HepG2 (cell line): ENCODE data around the gene ELOVL5. TPM values are rescaled to one million over a fixed set of nuclear protein-coding genes. Genes with fewer than 3 reads are reported as not detected.

Experiments used
- FOXP1 ChIP-seq, 2 experiments: fragments of 450-650 bp in 1 of 2; IDR thresholded peaks; 2 replicates each; pipeline ENCODE4 v1.6.1; 2017 to 2018; ENCODE audit warnings: antibody characterized with exemption in 1 of 2
- FOXP4 ChIP-seq: sonication (generic); formaldehyde crosslinking; IDR thresholded peaks from 2 replicates; pipeline ENCODE4 v1.4.0; 2020; ENCODE audit warnings: missing genetic modification reagents
- MAFK ChIP-seq, 2 experiments: IDR thresholded peaks in 1 of 2; conservative IDR thresholded peaks in 1 of 2; 2 replicates each; pipeline ENCODE4 v1.6.1; 2011; ENCODE audit warnings: improper control_type of control experiment in 2 of 2, low read length in 2 of 2
- MLX ChIP-seq: IDR thresholded peaks from 2 replicates; pipeline ENCODE4 v1.6.1; 2016
- MTF2 ChIP-seq: sonication (generic); formaldehyde crosslinking; IDR thresholded peaks from 2 replicates; pipeline ENCODE4 v1.5.0; 2020; ENCODE audit warnings: missing genetic modification reagents, borderline replicate concordance
- NFKB2 ChIP-seq: sonication (generic); formaldehyde crosslinking; IDR thresholded peaks from 2 replicates; pipeline ENCODE4 v1.4.0; 2020; ENCODE audit warnings: missing genetic modification reagents, borderline replicate concordance
- RXRB ChIP-seq: IDR thresholded peaks from 2 replicates; pipeline ENCODE4 v1.6.1; 2016; ENCODE audit warnings: borderline replicate concordance, missing genetic modification reagents, missing compliant biosample characterization
- SKIL ChIP-seq: sonication (generic); formaldehyde crosslinking; IDR thresholded peaks from 2 replicates; pipeline ENCODE4 v1.8.0; 2022; ENCODE audit warnings: missing genetic modification reagents, mild to moderate bottlenecking, moderate library complexity, borderline replicate concordance
- SOX13 ChIP-seq, 3 experiments: fragments of 450-650 bp in 1 of 3; sonication (generic) in 1 of 3; formaldehyde crosslinking in 1 of 3; IDR thresholded peaks in 2 of 3; conservative IDR thresholded peaks in 1 of 3; 2 replicates each; pipeline versions ENCODE4 v1.5.0 to v1.6.1; 2016 to 2020; ENCODE audit warnings: antibody characterized with exemption in 1 of 3, mild to moderate bottlenecking in 1 of 3, missing compliant biosample characterization in 1 of 3, missing genetic modification reagents in 1 of 3, moderate library complexity in 1 of 3
- SRY ChIP-seq: sonication (generic); formaldehyde crosslinking; IDR thresholded peaks from 2 replicates; pipeline ENCODE4 v1.8.0; 2022; ENCODE audit warnings: mild to moderate bottlenecking, missing genetic modification reagents
- UBTF ChIP-seq: sonication (generic); formaldehyde crosslinking; IDR thresholded peaks from 2 replicates; pipeline ENCODE4 v1.4.0; 2020; ENCODE audit warnings: mild to moderate bottlenecking, missing genetic modification reagents
- ZNF253 ChIP-seq: sonication (generic); formaldehyde crosslinking; IDR thresholded peaks from 2 replicates; pipeline ENCODE4 v1.8.0; 2022; ENCODE audit warnings: mild to moderate bottlenecking, missing genetic modification reagents, borderline replicate concordance
- ZNF646 ChIP-seq: sonication (generic); formaldehyde crosslinking; IDR thresholded peaks from 2 replicates; pipeline ENCODE4 v1.9.0; 2021; ENCODE audit warnings: mild to moderate bottlenecking, missing genetic modification reagents
- ZNF839 ChIP-seq: sonication (generic); formaldehyde crosslinking; IDR thresholded peaks from 2 replicates; pipeline ENCODE4 v1.4.0; 2020; ENCODE audit warnings: missing genetic modification reagents, mild to moderate bottlenecking, borderline replicate concordance
- polyA plus RNA-seq, 8 experiments: library from polyadenylated mRNA; depleted of rRNA in 3 of 8; stranded (reverse) in 7 of 8; unstranded in 1 of 8; fragments of >200 nt; fragmentation: Illumina TruSeq in 4 of 8; extraction: Trizol in 4 of 8; gene quantifications; 2 replicates each; pipeline versions ENCODE4 v1.2.1 to v1.2.3, GENCODE V29; 2011 to 2016; ENCODE audit warnings: low read depth in 4 of 8, missing spikeins in 1 of 8, mixed read lengths in 1 of 8; ENCODE audit not compliant: insufficient read depth in 1 of 8
- total RNA-seq, 5 experiments: library from RNA; depleted of rRNA; stranded (reverse); fragments of >200 nt; fragmentation: Illumina TruSeq; extraction: Trizol; gene quantifications; 2 replicates each; pipeline ENCODE4 v1.2.3, GENCODE V29; 2016; ENCODE audit warnings: low read depth in 1 of 5

ELOVL5 gene
- total and polyA plus RNA-seq, 2 of the 13 experiments (the other 11 are each of a cell fraction or from before 2014, with no cell fraction given), result 50.1 to 72.4 TPM

- TF ChIP-seq NFKB2 (CRISPR knock-in tag) (no peak), FOXP1 (IDR thresholded peaks at IDR 0.05) (no peak), FOXP1 (CRISPR knock-in tag; IDR thresholded peaks at IDR 0.05) (0 out of 2 replicates have a peak, but pooled peaks have one; percentile 5), FOXP4 (CRISPR knock-in tag) (peak; percentile 50), SOX13 (IDR thresholded peaks at IDR 0.05) (no peak), SOX13 (CRISPR knock-in tag; conservative IDR thresholded peaks at IDR 0.05 in 1 of 2, IDR thresholded peaks at IDR 0.05 in 1 of 2) (peak in 1 of 2 experiments; percentile 56; a peak in 2 of 4 replicates), MTF2 (peak; percentile 79; the same call in 1 of the 2 replicates), RXRB (CRISPR knock-in tag) (peak; percentile 52; the same call in 1 of the 2 replicates), UBTF (CRISPR knock-in tag) (no peak), ZNF839 (CRISPR knock-in tag) (no peak), MLX (CRISPR knock-in tag) (no peak), ZNF253 (CRISPR knock-in tag) (no peak), SKIL (CRISPR knock-in tag) (no peak), ZNF646 (CRISPR knock-in tag) (peak; percentile 73; the same call in 1 of the 2 replicates), SRY (CRISPR knock-in tag) (no peak), MAFK (conservative IDR thresholded peaks at IDR 0.05 in 1 of 2, IDR thresholded peaks at IDR 0.05 in 1 of 2; ENCODE audit: low read length in 2 of 2) (peak; percentile 85 to 92)
Observed at GRCh38 chr6:53306819-53307347, 41.9 kb downstream of the ELOVL5 start (continued).
